ENCODE results near the gene PRPF4.
A peak's percentile ranks its signal among the peaks of the same experiment; 100 is the strongest.
"Not testable (repeated sequence)": the region's sequence is repeated elsewhere in the genome, so short reads cannot be mapped to it uniquely, and the experiment has no call there.

The PRPF4 gene

DNA sequence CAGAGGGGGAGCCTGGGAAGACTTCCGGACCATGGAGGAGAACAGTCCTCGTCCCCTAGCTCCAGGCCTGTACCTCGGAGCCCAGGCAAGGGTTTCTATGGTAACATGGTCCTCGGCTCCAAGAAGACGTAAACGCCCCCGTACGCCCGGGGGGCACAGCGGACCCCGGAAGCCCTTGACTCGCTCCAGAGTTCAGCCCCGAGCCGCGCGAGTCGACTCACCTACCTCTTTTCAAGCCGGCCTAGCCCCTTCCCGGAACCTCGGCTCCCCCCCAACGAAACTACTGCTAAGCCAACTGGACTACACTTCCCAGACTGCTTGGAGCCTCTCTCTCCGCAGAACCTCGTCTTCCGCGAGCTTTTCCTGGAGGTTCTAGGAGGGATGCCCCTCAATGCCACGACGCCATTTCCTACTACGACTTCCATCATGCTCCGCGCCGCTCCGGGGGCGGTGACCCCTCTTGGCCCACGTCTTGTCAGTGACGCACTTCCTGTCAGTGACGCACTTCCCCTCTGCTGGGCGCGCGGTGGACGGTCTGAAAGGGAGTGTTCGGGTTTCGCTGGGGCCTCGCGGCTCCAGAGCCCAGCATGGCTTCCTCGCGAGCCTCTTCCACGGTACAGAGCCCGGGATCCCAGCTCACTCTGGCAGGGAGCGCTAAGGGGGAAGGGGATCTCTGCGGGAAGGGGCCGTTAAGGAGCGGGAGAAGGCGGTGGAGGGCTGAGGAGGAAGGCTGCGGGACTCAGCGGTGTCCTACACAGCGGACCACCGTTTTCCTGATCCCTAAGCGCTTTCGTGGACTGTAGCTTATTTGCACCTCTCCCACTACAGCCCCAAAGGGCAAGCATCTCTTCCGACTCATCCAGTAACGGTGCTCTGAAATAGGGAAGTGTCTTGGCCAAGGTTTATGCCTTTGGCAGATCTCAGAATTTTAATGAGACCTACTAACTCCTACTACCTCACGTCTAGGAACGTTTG, at the start of gene PRPF4, which contains the start of gene CDC26:
Gene PRPF4, plus strand, starts transcription at position 502 of the 975 bp plus-strand sequence. Its CDS starts 86 bp downstream, at position 588.
Gene CDC26, minus strand, starts transcription at position 416 of the 975 bp plus-strand sequence. CDS start 3,065 bp downstream, outside the sequence.
- peak; percentile 92 to 100 (median 98) for DNase-seq

DNA sequence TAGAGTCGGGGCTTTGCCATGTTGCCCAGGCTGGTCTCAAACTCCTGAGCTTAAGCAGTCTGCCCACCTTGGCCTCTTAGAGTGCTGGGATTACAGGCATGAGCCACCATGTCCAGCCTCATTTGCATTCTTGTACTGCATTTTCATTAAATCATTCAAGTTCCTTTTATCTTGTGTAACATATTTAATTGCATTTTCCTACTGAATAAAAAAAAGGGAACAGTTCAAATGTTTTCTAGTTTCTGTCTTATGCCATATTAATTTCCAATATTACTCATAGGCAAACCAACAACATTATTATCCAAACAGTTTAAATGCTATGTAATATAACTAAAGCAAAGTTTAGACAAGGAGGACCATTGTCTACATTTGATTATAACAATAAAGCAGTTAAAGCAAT, 48.0 kb upstream of the PRPF4 start:
- no peak for DNase-seq

DNA sequence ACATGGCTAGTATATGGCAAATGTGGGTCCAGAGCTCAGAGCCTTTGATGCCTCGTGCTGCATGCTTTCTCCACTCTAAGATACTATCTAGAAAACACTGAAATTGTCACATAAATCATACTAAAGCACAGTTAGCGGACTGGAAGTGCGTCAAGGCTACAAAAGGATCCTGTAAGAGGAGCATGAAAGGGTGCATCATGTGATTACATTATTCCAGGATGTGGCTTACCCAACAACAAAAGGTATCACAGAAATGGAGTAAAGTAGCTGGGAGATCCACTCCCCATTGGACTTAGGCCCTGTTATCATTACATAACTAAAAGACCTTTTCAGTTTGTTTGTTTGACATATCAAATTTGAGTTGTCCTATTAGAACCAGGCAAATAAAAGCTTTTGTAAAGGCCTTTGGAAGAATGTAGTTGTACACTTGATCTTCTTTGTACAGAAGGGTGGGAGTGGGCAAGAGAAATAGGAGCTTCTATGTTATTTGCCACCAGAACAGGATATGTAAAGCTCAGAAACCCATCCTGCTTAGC, 47.3 kb upstream of the PRPF4 start:
- DNase-seq: peak; percentile 2 to 18 (median 9)

GRCh38 chr9:113231701-113232100, 43.8 kb upstream of the PRPF4 start:
- DNase-seq: no peak

DNA sequence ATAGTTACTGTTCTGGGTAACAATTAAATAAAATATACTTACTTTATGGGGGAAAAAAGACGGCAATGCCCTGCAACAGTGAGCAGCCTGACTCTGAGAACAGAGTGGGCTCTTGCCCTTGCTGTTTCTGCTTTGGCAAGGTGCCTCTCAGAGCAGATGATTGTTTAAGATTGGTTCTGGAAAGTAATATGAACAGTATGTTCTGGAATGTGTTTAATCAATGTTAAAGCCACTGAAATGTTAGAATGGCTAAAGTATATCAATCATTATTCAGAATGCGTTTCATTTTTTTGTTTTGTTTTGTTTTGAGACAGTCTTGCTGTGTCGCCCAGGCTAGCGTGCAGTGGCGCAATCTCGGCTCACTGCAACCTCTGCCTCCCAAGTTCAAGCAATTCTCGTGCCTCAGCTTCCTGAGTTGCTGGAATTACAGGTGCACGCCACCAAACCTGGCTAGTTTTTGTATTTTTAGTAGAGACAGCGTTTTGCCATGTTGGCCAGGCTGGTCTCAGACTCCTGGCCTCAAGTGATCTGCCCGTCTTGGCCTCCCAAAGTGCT, 39.7 kb upstream of the PRPF4 start:
- DNase-seq: not testable (repeated sequence)

GRCh38 chr9:113237026-113237425, 38.4 kb upstream of the PRPF4 start:
- no peak for DNase-seq

DNA sequence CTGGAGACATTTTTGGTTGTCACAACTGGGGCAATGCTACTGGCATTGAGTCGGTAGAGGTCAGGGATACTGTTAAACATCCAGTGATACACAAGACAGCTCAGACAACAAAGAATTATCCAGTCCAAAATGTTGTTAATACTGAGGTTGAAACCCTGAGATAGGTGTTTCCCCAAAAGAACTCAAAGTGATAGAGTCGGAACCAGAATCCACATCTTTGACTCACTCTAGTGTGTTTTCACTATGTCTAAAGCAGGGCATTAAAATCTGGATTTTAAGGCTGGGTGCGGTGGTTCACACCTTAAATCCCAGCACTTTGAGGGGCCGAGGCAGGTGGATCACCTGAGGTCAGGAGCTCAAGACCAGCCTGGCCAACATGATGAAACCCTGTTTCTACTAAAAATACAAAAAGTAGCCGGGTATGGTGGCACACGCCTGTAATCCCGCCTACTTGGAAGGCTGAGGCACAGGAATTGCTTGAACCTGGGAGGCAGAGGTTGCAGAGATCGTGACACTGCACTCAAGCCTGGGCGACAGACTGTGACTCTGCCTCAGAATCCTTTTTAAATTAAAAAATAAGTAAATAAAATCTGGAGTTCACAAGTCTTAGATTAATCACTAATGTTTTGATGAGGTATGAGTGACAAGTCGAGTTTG, 37.1 kb upstream of the PRPF4 start:
- DNase-seq: no peak

GRCh38 chr9:113238859-113239232, 36.6 kb upstream of the PRPF4 start:
- no peak for DNase-seq

DNA sequence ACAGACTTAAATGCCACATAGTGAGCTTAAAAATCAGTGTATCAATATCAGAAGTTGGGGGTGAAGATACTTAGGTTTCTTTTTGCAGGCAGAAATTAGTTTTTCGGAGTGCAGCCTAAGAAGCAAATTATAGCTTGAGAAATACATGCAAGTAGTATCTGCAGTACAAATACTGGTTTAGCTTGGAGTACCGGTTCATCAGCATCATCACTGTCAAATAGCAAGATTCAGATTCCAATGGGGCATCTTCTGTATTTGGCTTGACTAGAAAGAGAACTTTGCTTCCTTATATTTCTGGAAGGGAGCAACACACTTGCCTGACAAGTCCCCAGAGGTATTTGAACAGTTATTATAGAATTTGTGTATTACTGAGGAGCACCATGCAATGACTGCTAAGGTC, 34.3 kb upstream of the PRPF4 start:
- DNase-seq: no peak

DNA sequence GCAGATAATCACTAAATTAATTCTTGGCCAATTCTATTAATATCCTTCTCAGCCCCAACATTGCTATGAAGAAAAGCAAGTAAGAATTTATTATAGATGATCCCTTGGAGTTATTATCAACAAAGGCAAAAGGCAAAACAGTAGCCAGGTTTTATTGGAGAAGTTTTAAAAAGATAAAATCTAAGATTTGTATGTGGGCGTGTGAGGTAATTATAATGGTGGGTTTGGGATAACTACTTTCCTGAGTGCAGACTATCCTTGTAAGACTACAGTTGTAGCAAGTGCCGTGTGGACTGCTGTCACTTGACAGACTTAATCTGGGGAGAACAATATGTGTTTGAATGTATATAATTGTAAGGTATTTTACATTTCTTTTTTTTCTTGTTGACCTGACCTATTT, 30.9 kb upstream of the PRPF4 start:
- no peak for DNase-seq

GRCh38 chr9:113245894-113246293, 29.6 kb upstream of the PRPF4 start:
- DNase-seq: no peak

DNA sequence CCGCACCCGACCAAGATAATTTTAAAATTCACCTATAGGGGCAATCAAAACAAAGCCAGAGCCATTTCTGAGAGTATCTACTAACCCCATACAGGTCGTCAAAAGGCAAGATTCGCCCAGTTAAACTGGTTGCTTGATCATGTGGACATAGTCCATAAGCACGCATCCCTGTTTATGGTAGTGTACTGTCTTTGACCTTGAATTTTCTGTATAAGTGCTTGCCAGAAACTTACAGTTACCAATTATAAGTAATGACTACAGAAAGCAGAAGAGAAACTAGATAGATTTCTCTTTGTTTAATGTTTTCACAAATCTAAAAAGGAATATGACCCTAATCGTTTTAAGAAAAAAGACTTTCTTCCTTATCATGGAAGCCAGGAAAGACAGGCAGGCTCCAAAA, 28.5 kb upstream of the PRPF4 start:
- no peak for DNase-seq

GRCh38 chr9:113247640-113248039, 27.8 kb upstream of the PRPF4 start:
- DNase-seq: peak in 2 of 3 experiments; percentile 13 to 72

- DNase-seq: not testable (repeated sequence)
Observed at GRCh38 chr9:113249661-113250060, 25.8 kb upstream of the PRPF4 start.

GRCh38 chr9:113250807-113251206, 24.7 kb upstream of the PRPF4 start:
- no peak for DNase-seq

DNA sequence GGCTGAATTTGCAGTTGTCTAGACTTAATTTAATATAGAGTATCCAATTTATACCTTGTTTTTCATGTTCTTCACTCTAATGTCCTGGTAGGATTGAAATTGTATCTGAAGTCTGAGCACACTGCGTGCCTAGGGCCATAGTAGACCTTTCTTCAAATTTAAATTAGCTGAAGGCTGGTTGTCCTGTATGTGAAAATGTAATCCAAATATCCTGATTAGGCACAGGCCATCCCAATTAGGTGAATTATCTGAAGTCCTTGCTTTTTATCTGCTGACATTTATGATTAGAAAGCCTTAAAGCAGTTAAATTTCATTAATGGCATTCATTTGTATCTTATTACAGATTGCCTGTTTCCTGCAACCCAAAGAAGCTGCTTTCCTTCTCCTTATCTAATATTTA, 20.5 kb upstream of the PRPF4 start:
- DNase-seq: no peak

- no peak for DNase-seq
Observed at GRCh38 chr9:113255438-113255837, 20.0 kb upstream of the PRPF4 start.

DNA sequence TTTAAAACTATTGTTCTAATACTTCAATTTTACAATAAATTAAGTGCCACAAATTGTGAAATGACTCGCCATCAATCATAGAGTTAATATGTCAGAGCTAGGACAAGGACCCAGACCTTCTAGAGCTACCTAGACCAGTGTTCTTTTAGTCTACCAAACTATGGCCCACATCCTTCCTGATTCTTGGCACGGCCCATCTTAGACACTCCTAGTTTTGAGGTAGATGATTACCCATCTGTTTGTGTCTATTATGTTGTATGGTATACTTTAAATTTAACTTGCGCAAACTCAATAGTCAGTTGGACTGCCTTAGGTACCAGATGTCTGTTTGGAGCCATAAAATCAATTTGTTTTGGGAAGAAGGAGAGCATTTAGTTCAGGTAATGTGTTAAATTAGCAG, 17.6 kb upstream of the PRPF4 start:
- DNase-seq: no peak

DNA sequence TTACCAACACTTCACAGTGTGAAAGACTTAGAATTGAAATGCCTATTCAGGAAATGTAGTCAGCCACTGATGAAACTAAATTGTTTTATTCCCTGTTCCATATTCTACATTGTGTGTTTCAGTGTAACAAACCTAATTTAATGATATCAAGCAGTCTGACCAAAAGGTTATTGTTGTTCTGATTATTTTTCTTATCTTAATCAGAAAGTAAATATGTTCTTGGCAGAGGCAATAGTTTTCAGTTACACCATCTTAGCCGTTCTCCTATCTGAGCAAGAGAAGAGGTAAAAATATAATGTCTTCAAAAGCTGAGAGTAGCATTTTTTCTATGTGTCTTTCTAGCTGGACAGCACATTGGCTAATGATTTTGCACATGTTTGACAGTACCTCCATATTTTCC, 17.2 kb upstream of the PRPF4 start:
- DNase-seq: no peak

GRCh38 chr9:113261917-113262671, 13.4 kb upstream of the PRPF4 start:
- no peak for DNase-seq

GRCh38 chr9:113266174-113266573, 9.3 kb upstream of the PRPF4 start:
- DNase-seq: peak in 1 of 3 experiments; percentile 10

DNA sequence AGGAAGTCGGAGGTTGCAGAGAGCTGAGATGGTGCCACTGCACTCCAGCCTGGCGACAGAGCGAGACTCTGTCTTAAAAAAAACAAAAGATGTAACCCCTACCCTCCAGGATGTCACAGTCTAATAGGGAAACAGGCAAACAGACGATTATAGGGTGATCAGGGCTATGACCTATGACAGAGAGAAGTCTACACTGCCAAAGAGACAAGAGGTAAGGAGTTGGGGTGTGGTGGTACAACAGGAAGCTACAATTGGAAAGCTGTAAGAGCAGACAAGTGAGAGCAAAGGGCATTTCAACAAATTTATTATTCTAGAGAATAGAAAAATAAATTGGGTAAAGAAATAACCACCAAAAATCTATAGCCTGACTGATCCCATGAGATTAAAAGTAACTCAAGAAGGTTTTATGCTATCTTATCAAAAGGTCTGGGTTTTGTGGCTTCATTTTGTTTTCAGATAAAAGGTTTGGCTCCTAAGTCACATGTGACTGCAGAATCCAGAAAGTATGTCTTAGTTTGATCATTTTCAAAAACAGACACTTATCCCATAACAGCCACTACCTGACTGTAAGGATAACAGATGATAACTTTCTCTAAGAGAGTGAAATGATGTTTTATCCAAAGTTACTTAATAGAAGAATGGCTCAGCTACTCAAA, 7.4 kb upstream of the PRPF4 start:
- no peak for DNase-seq

Data from NCI-H1417 (cell line).